GM12878 (cell line): ENCODE data around the gene RIC1. TPM values are rescaled to one million over a fixed set of nuclear protein-coding genes. Genes with fewer than 3 reads are reported as not detected.

Experiments used
- ATAC-seq: fragments of 200-7000 bp; cut with Tn5 transposase; 3 replicates; pipeline ENCODE4 v1.9.1; 2020; ENCODE audit warnings: mild to moderate bottlenecking, moderate library complexity
- BruUV-seq: library from RNA; stranded (reverse); fragments of 400-500 nt; replicated peaks from 2 replicates; lab custom pipeline; 2021; lab: Mats Ljungman, UMichigan
- CTCF ChIA-PET: fragments of 300-600 bp; sonication (Branson Sonifier 250); formaldehyde crosslinking; extraction: SDS; loops from one replicate; lab custom pipeline; 2021; ENCODE audit warnings: inconsistent platforms; lab: Yijun Ruan, JAX
- POLR2A ChIA-PET: fragments of 350-600 bp; formaldehyde crosslinking; extraction: SDS; loops from one replicate; lab custom pipeline; 2021; ENCODE audit warnings: inconsistent platforms; lab: Charles Lee
- RAD21 ChIA-PET: fragments of 300-600 bp; sonication (Branson Sonifier 250); formaldehyde crosslinking; loops from one replicate; lab custom pipeline; 2023; ENCODE audit warnings: antibody characterized with exemption; ENCODE audit not compliant: unreplicated experiment; lab: Charles Lee
- SMC1A ChIA-PET: fragments of 300-600 bp; sonication (Branson Sonifier 250); formaldehyde crosslinking; loops from one replicate; lab custom pipeline; 2023; ENCODE audit not compliant: unreplicated experiment, uncharacterized antibody; lab: Charles Lee
- DNase-seq: peaks from one replicate; pipeline ENCODE4 v3.0.0-alpha.2; 2011; ENCODE audit warnings: low read depth, low spot score
- FAIRE-seq: peaks from 3 replicates; lab custom pipeline; 2011; peaks lifted over from hg19 to GRCh38; lab: Jason Lieb, UNC
- H2AFZ ChIP-seq: 2 replicates; pipeline ENCODE4 v1.6.0; 2011; ENCODE audit warnings: low read depth, low read length, control low read depth; ENCODE audit not compliant: control insufficient read depth
- H3K27ac ChIP-seq: 2 replicates; pipeline ENCODE4 v1.5.1; 2011; ENCODE audit warnings: control low read depth; ENCODE audit not compliant: control insufficient read depth, insufficient read depth
- H3K27me3 ChIP-seq, 2 experiments: replicated peaks in 1 of 2; 2 replicates each; pipeline versions ENCODE4 v1.6.0 to v1.6.1; 2011; ENCODE audit warnings: low read length in 1 of 2; ENCODE audit not compliant: control insufficient read depth in 2 of 2, insufficient read depth in 2 of 2
- H3K36me3 ChIP-seq, 2 experiments: 2 replicates each; pipeline ENCODE4 v1.5.1; 2011; ENCODE audit warnings: low read length in 1 of 2; ENCODE audit not compliant: control insufficient read depth in 2 of 2, insufficient read depth in 2 of 2
- H3K4me1 ChIP-seq: 2 replicates; pipeline ENCODE4 v1.6.1; 2011; ENCODE audit warnings: mild to moderate bottlenecking, low read length, moderate library complexity, mixed read lengths; ENCODE audit not compliant: control insufficient read depth, insufficient read depth
- H3K4me2 ChIP-seq: 2 replicates; pipeline ENCODE4 v1.6.0; 2011; ENCODE audit warnings: control low read depth; ENCODE audit not compliant: control insufficient read depth, insufficient read depth
- H3K4me3 ChIP-seq: fragments of 200-600 bp; sonication (generic); 2 replicates; pipeline ENCODE4 v1.5.1; 2016
- H3K79me2 ChIP-seq: 2 replicates; pipeline ENCODE4 v1.6.0; 2011; ENCODE audit warnings: low read length; ENCODE audit not compliant: control insufficient read depth, insufficient read depth
- H3K9ac ChIP-seq: 2 replicates; pipeline ENCODE4 v1.8.0; 2011; ENCODE audit warnings: low read length, control low read depth, mixed read lengths; ENCODE audit not compliant: control insufficient read depth, insufficient read depth
- H3K9me3 ChIP-seq: replicated peaks from 3 replicates; pipeline ENCODE4 v1.5.1; 2011; ENCODE audit warnings: mild to moderate bottlenecking, low read length; ENCODE audit not compliant: control insufficient read depth, insufficient read depth
- H4K20me1 ChIP-seq: 2 replicates; pipeline ENCODE4 v1.6.0; 2011; ENCODE audit not compliant: control insufficient read depth, insufficient read depth
- BHLHE40 ChIP-seq, 2 experiments: fragments of 450-650 bp in 1 of 2; IDR thresholded peaks; 2 replicates each; pipeline ENCODE4 v1.6.1; 2011 to 2017; ENCODE audit warnings: low read depth in 2 of 2, borderline replicate concordance in 1 of 2, improper control_type of control experiment in 1 of 2, low read length in 1 of 2, mild to moderate bottlenecking in 1 of 2
- CBX5 ChIP-seq: sonication (generic); IDR thresholded peaks from 2 replicates; pipeline ENCODE4 v1.6.1; 2016; ENCODE audit warnings: low read depth, moderate library complexity, mild to moderate bottlenecking, inconsistent platforms
- HDGF ChIP-seq: fragments of 450-650 bp; IDR thresholded peaks from 2 replicates; pipeline ENCODE4 v1.6.1; 2016; ENCODE audit warnings: antibody characterized with exemption
- IKZF1 ChIP-seq: fragments of 450-650 bp; conservative IDR thresholded peaks from 2 replicates; pipeline ENCODE4 v1.6.1; 2017; ENCODE audit warnings: antibody characterized with exemption, mild to moderate bottlenecking
- IKZF2 ChIP-seq, 2 experiments: fragments of 450-650 bp; IDR thresholded peaks; 2 replicates each; pipeline ENCODE4 v1.6.1; 2017; ENCODE audit warnings: mild to moderate bottlenecking in 2 of 2, moderate library complexity in 2 of 2
- MXI1 ChIP-seq: fragments of 150-350 bp; IDR thresholded peaks from 2 replicates; pipeline ENCODE4 v1.6.1; 2011; ENCODE audit warnings: low read depth, mild to moderate bottlenecking, inconsistent platforms, low read length, improper control_type of control experiment
- RAD51 ChIP-seq: fragments of 450-650 bp; IDR thresholded peaks from 2 replicates; pipeline ENCODE4 v1.6.1; 2016; ENCODE audit warnings: moderate library complexity, mild to moderate bottlenecking, inconsistent platforms
- SMAD1 ChIP-seq: fragments of 450-650 bp; IDR thresholded peaks from 2 replicates; pipeline ENCODE4 v1.6.1; 2018; ENCODE audit warnings: mild to moderate bottlenecking, low read depth; ENCODE audit not compliant: partially characterized antibody
- STAT1 ChIP-seq: fragments of 450-650 bp; conservative IDR thresholded peaks from 2 replicates; pipeline ENCODE4 v1.6.1; 2014; ENCODE audit warnings: antibody characterized with exemption, mild to moderate bottlenecking
- WGBS: methylation state at CpG from one replicate; pipeline ENCODE4 v1.1.6; 2016; ENCODE audit warnings: low lambda C conversion rate; ENCODE audit not compliant: insufficient replicate concordance, insufficient coverage; ENCODE audit errors: missing lambda C conversion rate; 5-methylcytosine and 5-hydroxymethylcytosine counted together
- in situ Hi-C: fragments of 300-500 bp; cut with MboI; formaldehyde crosslinking; loops from 9 replicates; pipeline ENCODE4 v1.14.3; 2018; ENCODE audit warnings: mixed read lengths
- intact Hi-C: fragments of 100-400 bp; cut with micrococcal nuclease; formaldehyde crosslinking; loops from one replicate; pipeline ENCODE4 v1.14.2; 2022; ENCODE audit not compliant: unreplicated experiment
- polyA plus RNA-seq, 11 experiments: library from polyadenylated mRNA; depleted of rRNA in 4 of 11; unstranded in 6 of 11; stranded (reverse) in 5 of 11; fragments of >200 nt; fragmentation: Nextera tagmentation in 4 of 11; fragmentation: Illumina TruSeq in 1 of 11; extraction: Ambion mirVana in 4 of 11; extraction: Trizol in 1 of 11; gene quantifications; 1 replicate in 1 of 11; 2 replicates in 10 of 11; pipeline versions ENCODE4 v1.2.1 to v1.2.3, GENCODE V29; 2011 to 2016; ENCODE audit warnings: inconsistent platforms in 2 of 11, missing spikeins in 2 of 11, low read depth in 1 of 11
- total RNA-seq, 4 experiments: library from RNA; depleted of rRNA in 3 of 4; stranded (reverse); fragments of >200 nt in 3 of 4; fragmentation: Illumina TruSeq in 1 of 4; extraction: Trizol in 1 of 4; gene quantifications; 2 replicates each; pipeline versions ENCODE4 v1.2.1 to v1.2.3, GENCODE V29; 2013 to 2021
- TF ChIP-seq, protein P1 (sequence below): fragments of 450-650 bp; IDR thresholded peaks from 2 replicates; pipeline ENCODE4 v1.6.1; 2018; ENCODE audit warnings: mild to moderate bottlenecking, low read depth, moderate library complexity; ENCODE audit not compliant: partially characterized antibody
- TF ChIP-seq, protein P2 (sequence below): fragments of 450-650 bp; IDR thresholded peaks from 2 replicates; pipeline ENCODE4 v1.6.1; 2017; ENCODE audit warnings: mild to moderate bottlenecking, moderate library complexity
- TF ChIP-seq, protein P3 (sequence below): fragments of 450-650 bp; IDR thresholded peaks from 2 replicates; pipeline ENCODE4 v1.6.1; 2017; ENCODE audit warnings: antibody characterized with exemption, mild to moderate bottlenecking, moderate library complexity

RIC1 gene
- total and polyA plus RNA-seq, 10 of the 15 experiments (the other 5 are each of a cell fraction or from before 2014, with no cell fraction given): 6.2 to 59.8 (median 33.3) TPM

DNA sequence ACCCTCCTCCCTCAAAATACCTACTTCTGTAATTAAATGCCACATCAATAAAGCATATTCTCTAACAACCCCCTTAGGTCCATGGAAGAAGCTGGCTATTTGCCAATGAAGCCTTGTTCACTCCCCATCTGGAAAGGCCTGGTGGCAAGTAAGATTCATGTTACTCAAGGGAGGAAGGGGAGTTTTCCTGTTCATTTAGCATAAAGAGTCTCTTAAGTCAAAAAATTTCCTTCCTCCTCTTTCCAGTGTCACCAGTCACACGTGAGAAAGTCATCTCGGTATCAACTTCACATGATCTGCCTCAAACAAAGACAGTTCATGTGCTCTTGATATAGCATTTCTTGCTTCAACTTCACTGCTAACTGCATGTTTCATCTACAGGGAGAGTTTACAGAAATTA lies 32.7 kb upstream of the RIC1 start:
- 0 out of 2 replicates have a peak overlapping the region, but pooled peaks have one; percentile 34 for H3K4me2 ChIP-seq
- H3K36me3 ChIP-seq: peaks cover 0 to 6% of the 10 kb centered on the region in 2 experiments; a peak in 1 of 4 replicates
- CTCF ChIA-PET: interaction anchor here (0.6 to 3.7 kb wide), 15 partner anchors 13 to 837 kb away, joined by 3 to 17 read pairs (median 6); partner anchors contain the start of genes CD274 and PLGRKT
- H3K27me3 ChIP-seq: no peaks in the 10 kb centered on the region
- H2AFZ ChIP-seq: no peak overlapping the region; the same call in 1 of the 2 replicates
- 60% methylated on average over 2 of the region's 2 CpGs for WGBS
- H4K20me1 ChIP-seq: no peaks in the 10 kb centered on the region
- peaks cover 41% of the 10 kb centered on the region for H3K4me1 ChIP-seq
- no peak overlapping the region for H3K9ac ChIP-seq
- TF ChIP-seq IKZF2 (IDR thresholded peaks at IDR 0.05) (peak; percentile 32 to 38; a peak in 1 of 4 replicates), SMAD1 (no peak), HDGF (no peak), RAD51 (peak; percentile 44; the same call in 1 of the 2 replicates), STAT1 (no peak), MXI1 (no peak), IKZF1 (0 out of 2 replicates have a peak, but pooled peaks have one; percentile 28), CBX5 (no peak), BHLHE40 (IDR thresholded peaks at IDR 0.05; ENCODE audit: borderline replicate concordance in 1 of 2, low read depth in 2 of 2, low read length in 1 of 2) (peak; percentile 79 to 81)
- TF ChIP-seq, protein P1, sequence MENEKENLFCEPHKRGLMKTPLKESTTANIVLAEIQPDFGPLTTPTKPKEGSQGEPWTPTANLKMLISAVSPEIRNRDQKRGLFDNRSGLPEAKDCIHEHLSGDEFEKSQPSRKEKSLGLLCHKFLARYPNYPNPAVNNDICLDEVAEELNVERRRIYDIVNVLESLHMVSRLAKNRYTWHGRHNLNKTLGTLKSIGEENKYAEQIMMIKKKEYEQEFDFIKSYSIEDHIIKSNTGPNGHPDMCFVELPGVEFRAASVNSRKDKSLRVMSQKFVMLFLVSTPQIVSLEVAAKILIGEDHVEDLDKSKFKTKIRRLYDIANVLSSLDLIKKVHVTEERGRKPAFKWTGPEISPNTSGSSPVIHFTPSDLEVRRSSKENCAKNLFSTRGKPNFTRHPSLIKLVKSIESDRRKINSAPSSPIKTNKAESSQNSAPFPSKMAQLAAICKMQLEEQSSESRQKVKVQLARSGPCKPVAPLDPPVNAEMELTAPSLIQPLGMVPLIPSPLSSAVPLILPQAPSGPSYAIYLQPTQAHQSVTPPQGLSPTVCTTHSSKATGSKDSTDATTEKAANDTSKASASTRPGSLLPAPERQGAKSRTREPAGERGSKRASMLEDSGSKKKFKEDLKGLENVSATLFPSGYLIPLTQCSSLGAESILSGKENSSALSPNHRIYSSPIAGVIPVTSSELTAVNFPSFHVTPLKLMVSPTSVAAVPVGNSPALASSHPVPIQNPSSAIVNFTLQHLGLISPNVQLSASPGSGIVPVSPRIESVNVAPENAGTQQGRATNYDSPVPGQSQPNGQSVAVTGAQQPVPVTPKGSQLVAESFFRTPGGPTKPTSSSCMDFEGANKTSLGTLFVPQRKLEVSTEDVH: no peak
- TF ChIP-seq, protein P2, sequence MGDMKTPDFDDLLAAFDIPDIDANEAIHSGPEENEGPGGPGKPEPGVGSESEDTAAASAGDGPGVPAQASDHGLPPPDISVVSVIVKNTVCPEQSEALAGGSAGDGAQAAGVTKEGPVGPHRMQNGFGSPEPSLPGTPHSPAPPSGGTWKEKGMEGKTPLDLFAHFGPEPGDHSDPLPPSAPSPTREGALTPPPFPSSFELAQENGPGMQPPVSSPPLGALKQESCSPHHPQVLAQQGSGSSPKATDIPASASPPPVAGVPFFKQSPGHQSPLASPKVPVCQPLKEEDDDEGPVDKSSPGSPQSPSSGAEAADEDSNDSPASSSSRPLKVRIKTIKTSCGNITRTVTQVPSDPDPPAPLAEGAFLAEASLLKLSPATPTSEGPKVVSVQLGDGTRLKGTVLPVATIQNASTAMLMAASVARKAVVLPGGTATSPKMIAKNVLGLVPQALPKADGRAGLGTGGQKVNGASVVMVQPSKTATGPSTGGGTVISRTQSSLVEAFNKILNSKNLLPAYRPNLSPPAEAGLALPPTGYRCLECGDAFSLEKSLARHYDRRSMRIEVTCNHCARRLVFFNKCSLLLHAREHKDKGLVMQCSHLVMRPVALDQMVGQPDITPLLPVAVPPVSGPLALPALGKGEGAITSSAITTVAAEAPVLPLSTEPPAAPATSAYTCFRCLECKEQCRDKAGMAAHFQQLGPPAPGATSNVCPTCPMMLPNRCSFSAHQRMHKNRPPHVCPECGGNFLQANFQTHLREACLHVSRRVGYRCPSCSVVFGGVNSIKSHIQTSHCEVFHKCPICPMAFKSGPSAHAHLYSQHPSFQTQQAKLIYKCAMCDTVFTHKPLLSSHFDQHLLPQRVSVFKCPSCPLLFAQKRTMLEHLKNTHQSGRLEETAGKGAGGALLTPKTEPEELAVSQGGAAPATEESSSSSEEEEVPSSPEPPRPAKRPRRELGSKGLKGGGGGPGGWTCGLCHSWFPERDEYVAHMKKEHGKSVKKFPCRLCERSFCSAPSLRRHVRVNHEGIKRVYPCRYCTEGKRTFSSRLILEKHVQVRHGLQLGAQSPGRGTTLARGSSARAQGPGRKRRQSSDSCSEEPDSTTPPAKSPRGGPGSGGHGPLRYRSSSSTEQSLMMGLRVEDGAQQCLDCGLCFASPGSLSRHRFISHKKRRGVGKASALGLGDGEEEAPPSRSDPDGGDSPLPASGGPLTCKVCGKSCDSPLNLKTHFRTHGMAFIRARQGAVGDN: peak; percentile 86; the same call in 1 of the 2 replicates
- TF ChIP-seq, protein P3, sequence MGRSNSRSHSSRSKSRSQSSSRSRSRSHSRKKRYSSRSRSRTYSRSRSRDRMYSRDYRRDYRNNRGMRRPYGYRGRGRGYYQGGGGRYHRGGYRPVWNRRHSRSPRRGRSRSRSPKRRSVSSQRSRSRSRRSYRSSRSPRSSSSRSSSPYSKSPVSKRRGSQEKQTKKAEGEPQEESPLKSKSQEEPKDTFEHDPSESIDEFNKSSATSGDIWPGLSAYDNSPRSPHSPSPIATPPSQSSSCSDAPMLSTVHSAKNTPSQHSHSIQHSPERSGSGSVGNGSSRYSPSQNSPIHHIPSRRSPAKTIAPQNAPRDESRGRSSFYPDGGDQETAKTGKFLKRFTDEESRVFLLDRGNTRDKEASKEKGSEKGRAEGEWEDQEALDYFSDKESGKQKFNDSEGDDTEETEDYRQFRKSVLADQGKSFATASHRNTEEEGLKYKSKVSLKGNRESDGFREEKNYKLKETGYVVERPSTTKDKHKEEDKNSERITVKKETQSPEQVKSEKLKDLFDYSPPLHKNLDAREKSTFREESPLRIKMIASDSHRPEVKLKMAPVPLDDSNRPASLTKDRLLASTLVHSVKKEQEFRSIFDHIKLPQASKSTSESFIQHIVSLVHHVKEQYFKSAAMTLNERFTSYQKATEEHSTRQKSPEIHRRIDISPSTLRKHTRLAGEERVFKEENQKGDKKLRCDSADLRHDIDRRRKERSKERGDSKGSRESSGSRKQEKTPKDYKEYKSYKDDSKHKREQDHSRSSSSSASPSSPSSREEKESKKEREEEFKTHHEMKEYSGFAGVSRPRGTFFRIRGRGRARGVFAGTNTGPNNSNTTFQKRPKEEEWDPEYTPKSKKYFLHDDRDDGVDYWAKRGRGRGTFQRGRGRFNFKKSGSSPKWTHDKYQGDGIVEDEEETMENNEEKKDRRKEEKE: no peak
- in situ Hi-C loops: no loop called here
- DNase-seq (no peak), ATAC-seq (peak; percentile 8; the same call in 2 of the 3 replicates), FAIRE-seq (no peak)
- H3K79me2 ChIP-seq: peaks cover 1% of the 10 kb centered on the region; the same call in 1 of the 2 replicates
- no TSS peak for BruUV-seq
- H3K9me3 ChIP-seq: peaks cover 7% of the 10 kb centered on the region
- H3K27ac ChIP-seq: peak overlapping the region; percentile 24; the same call in 1 of the 2 replicates
- intact Hi-C loops: loop anchor here (5.0 to 10.0 kb wide), 2 partner anchors 331 to 709 kb away; no protein-coding TSS in a partner anchor
- POLR2A ChIA-PET: interaction anchor here (0.7 to 2.0 kb wide), 6 partner anchors 9 to 170 kb away, joined by 3 to 11 read pairs (median 7); partner anchors contain the start of genes CD274 and RIC1
- SMC1A ChIA-PET: interaction anchor here (0.6 to 4.7 kb wide), 25 partner anchors 10 to 841 kb away, joined by 3 to 27 read pairs (median 5); partner anchors contain the start of genes CD274 and PLGRKT
- RAD21 ChIA-PET: interaction anchor here (1.0 to 4.6 kb wide), 13 partner anchors 9 to 213 kb away, joined by 3 to 28 read pairs (median 6); partner anchors contain the start of genes CD274, PLGRKT and RIC1
- H3K4me3 ChIP-seq: no peak overlapping the region
